Stimulated activated CD8-positive, alpha-beta memory T cell treated with anti-CD3 and anti-CD28 coated beads, Interleukin-12 subunit alpha, Interleukin-12 subunit beta, amount 100 ng/mL, for 4 hours (primary cell): ENCODE data around the gene PGAP6.
"Not testable (repeated sequence)": the region's sequence is repeated elsewhere in the genome, so short reads cannot be mapped to it uniquely, and the experiment has no call there.

Experiments used
- DNase-seq: peaks from one replicate; pipeline ENCODE4 v3.0.0-alpha.2; 2020; ENCODE audit warnings: low read depth

Gene PGAP6

GRCh38 chr16:381789-382717, at the start of gene PGAP6:
Gene PGAP6, minus strand, starts transcription at chr16:381978. Its CDS starts 157 bp downstream, at chr16:381821.
- DNase-seq, result peak; percentile 59

DNA sequence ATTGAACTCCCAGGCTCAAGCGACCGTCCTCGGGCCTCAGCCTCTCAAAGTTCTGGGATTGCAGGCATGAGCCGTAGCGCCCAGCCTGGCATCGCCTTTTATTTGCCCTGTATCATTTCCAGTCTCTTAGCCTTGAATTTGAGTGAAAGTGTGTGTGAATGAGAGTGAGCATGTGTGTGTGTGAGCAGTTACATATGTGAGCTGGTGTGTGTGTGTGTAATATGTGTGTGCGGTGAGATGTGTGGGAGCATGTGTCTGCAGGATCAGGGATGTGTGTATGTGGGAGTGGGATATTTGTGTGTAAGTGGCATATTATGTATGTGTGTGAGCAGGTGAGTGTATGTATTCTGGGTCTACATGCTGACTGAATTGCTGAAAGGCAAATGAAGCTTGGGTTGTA, 49.1 kb upstream of the PGAP6 start:
- DNase-seq, result no peak

DNA sequence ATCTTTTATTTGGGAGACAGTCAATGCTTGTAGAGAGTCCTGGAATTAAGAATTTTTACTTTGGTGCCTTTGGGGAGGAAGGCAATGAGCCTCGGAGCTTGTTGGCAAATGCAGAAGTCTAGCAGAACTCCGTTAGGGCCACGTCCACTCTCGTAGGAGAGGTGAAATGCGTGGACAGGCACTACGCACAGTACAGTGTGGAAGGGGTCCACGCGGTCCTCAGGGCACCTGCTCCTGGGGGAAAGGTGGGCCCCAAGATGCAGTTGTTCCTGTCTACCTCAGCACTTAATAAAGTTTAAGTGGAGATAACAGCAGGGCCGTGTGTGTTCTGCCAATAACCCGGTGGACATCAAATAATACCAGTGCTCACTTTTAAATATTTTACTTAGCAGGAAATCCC, 45.5 kb upstream of the PGAP6 start:
- no peak for DNase-seq

GRCh38 chr16:426906-427249, 45.1 kb upstream of the PGAP6 start:
- DNase-seq, result no peak

- no peak for DNase-seq
Observed at GRCh38 chr16:426115-426905, 44.5 kb upstream of the PGAP6 start.

DNA sequence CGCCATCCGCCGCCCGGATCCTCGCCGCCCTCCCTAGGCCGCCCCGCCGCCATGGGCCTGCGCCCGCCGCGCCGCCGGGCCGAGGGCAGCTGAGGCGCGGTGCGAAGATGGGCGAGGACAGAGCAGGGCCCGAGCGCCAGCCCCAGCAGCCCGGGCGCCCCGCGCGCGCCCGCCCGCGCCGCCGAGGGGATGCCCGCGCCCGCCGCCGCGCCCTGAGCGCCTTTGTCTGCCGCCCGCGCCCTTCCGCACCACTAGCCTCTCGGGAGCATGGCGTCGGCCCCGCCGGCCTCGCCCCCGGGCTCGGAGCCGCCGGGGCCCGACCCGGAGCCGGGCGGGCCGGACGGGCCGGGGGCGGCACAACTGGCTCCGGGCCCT, 43.9 kb upstream of the PGAP6 start:
- no peak for DNase-seq

- peak; percentile 80 for DNase-seq
Observed at GRCh38 chr16:425082-425718, 43.4 kb upstream of the PGAP6 start, which contains the start of gene RAB11FIP3. Gene RAB11FIP3, plus strand, starts transcription at chr16:425649. Its CDS starts 358 bp downstream, at chr16:426007.

DNA sequence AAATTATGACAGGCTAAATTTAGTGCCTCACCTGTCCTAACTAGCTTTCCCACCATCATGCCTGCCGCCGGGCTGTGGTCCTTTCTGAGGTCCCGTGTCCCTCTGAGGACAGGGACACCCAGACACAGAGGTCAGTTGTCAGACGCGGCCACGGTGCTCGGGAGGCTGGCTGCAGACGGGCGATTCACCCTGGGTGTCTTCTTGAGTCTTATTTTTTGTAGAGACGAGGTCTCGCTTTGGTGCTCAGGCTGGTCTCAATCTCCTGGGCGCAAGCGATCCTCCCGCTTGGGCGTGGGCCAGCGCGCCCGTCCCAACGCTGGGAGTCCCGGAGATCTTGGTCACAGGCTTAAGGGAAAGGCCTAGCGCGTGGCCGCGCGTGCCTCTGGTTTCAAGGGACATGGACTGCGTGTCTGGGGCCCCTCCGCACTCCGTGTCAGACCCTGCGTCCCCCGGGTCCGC, 42.9 kb upstream of the PGAP6 start:
- DNase-seq, result no peak

- DNase-seq, result no peak
Observed at GRCh38 chr16:424033-424622, 42.4 kb upstream of the PGAP6 start.

DNA sequence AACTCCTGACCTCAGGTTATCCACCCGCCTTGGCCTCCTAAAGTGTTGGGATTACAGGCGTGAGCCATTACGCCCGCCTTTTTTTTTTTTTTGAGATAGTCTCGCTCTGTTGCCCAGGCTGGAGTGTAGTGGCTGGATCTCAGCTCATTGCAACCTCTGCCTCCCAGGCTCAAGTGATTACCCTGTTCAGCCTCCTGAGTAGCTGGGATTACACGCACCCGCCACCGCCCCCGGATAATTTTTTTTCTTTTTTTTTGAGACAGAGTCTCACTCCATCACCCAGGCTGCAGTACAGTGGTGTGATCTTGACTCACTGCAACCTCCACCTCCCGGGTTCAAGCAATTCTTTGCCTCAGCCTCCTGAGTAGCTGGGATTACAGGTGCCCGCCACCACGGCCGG, 40.4 kb upstream of the PGAP6 start:
- not testable (repeated sequence) for DNase-seq

- DNase-seq, result not testable (repeated sequence)
Observed at GRCh38 chr16:415170-415498, 33.4 kb upstream of the PGAP6 start.

- no peak for DNase-seq
Observed at GRCh38 chr16:414395-415169, 32.8 kb upstream of the PGAP6 start.

DNA sequence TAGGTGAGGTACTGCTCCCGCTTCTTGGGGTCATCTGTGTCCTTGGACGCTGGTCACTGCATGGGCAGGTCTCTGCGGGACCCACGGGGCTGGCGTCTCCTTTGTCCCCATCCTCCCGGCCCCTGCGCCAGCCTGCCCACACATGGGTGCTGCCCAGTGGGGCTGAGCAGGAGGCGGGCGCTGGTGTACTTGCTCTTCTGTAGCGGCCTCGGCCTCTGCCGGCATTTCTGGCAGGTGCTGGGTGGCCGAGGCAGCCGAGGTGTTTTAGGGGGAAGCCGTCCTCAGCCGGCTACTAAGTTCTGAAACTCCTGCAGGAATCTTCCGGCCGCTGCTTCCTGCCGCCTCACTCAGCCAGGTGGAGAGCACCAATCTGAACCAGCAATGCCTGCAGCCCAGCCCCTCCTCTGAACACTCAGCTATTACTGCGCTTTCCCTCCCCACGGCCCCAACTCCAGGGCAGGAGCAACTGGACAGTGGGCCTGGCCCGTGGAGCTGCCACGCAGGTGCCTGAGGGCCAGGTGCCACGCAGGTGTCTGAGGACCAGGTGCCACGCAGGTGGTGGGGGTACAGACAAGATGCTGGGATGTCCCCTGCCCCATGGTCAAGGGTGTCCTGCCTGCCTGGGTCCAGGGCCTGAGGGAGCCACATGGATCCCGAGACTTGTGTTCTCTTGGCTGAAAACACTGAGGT, 29.9 kb upstream of the PGAP6 start:
- DNase-seq, result no peak

DNA sequence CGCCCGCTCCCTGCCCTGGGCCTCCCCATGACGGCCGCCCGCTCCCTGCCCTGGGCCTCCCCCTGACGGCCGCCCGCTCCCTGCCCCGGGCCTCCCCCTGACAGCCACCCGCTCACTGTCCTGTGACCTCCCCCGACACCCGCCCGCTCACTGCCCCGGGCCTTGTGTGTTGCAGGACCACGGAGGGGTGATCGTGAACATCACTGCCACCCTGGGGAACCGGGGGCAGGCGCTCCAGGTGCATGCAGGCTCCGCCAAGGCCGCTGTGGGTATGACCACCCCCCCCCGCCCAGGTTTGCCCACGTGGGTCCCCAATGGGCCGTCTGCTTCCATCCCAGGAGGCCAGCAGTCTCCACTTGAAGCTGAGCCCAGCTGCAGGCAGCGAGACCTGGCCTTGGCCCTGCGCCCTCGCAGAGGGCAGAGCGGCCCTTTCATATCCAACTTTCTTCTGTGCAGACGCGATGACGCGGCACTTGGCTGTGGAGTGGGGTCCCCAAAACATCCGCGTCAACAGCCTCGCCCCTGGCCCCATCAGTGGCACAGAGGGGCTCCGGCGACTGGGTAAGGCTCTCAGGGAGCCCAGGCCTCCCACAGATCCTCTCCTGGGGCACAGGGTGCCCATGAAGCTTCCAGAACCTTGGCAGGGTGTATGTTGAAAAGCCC, 28.9 kb upstream of the PGAP6 start:
- DNase-seq, result no peak

GRCh38 chr16:407253-407652, 25.5 kb upstream of the PGAP6 start:
- DNase-seq, result no peak

GRCh38 chr16:405548-406506, 24.0 kb upstream of the PGAP6 start:
- no peak for DNase-seq

GRCh38 chr16:404971-405486, 23.3 kb upstream of the PGAP6 start:
- no peak for DNase-seq

- DNase-seq, result peak; percentile 99
Observed at GRCh38 chr16:401468-402348, 19.9 kb upstream of the PGAP6 start, which contains the start of gene DECR2. Gene DECR2, plus strand, starts transcription at chr16:401885. Its CDS starts 79 bp downstream, at chr16:401964.
